Caco-2 (cell line): ENCODE measurements around the gene HOXA2. TPM values are rescaled to one million over a fixed set of nuclear protein-coding genes. Genes with fewer than 3 reads are reported as not detected.
A peak's percentile ranks its signal among the peaks of the same experiment; 100 is the strongest.

Source experiments
- BruUV-seq: library from RNA; stranded (reverse); fragments of 400-500 nt; replicated peaks from 2 replicates; lab custom pipeline; 2021; lab: Mats Ljungman, UMichigan
- CTCF ChIA-PET: fragments of 300-600 bp; sonication (Branson Sonifier 250); formaldehyde crosslinking; loops from one replicate; lab custom pipeline; 2022; ENCODE audit warnings: antibody characterized with exemption; lab: Charles Lee
- POLR2A ChIA-PET: fragments of 300-600 bp; sonication (Branson Sonifier 250); formaldehyde crosslinking; loops from one replicate; lab custom pipeline; 2022; ENCODE audit warnings: antibody characterized with exemption; lab: Charles Lee
- DNase-seq, 2 experiments: peaks; one replicate each; pipeline versions ENCODE4 v3.0.0 to v3.0.0-alpha.2; 2020 to 2022
- H3K27me3 ChIP-seq: replicated peaks from 2 replicates; pipeline ENCODE4 v1.6.0; 2011; ENCODE audit warnings: low read length; ENCODE audit not compliant: control insufficient read depth, insufficient read depth
- H3K36me3 ChIP-seq: 2 replicates; pipeline ENCODE4 v1.5.1; 2011; ENCODE audit warnings: low read length; ENCODE audit not compliant: control insufficient read depth, insufficient read depth
- H3K4me1 ChIP-seq: fragments of 250-450 bp; sonication (Bioruptor Pico); 2 replicates; pipeline ENCODE4 v1.5.1; 2020; ENCODE audit warnings: mild to moderate bottlenecking
- H3K4me3 ChIP-seq: 2 replicates; pipeline ENCODE4 v1.5.1; 2011; ENCODE audit warnings: low read depth, mild to moderate bottlenecking, control low read depth, low read length
- H3K9me3 ChIP-seq: fragments of 250-450 bp; sonication (Bioruptor Pico); 2 replicates; pipeline ENCODE4 v1.5.1; 2020; ENCODE audit warnings: mild to moderate bottlenecking, moderate library complexity
- H3K27ac Mint-ChIP-seq: one replicate; pipeline ENCODE4 v1.8.0; 2022; ENCODE audit warnings: mixed read lengths; ENCODE audit not compliant: unreplicated experiment
- H3K27me3 Mint-ChIP-seq: one replicate; pipeline ENCODE4 v1.8.0; 2022; ENCODE audit warnings: mixed read lengths; ENCODE audit not compliant: insufficient read depth, unreplicated experiment
- H3K36me3 Mint-ChIP-seq: one replicate; pipeline ENCODE4 v1.8.0; 2022; ENCODE audit warnings: mild to moderate bottlenecking, mixed read lengths; ENCODE audit not compliant: insufficient read depth, unreplicated experiment
- H3K4me1 Mint-ChIP-seq: one replicate; pipeline ENCODE4 v1.8.0; 2022; ENCODE audit warnings: low read depth, mixed read lengths; ENCODE audit not compliant: unreplicated experiment
- H3K4me3 Mint-ChIP-seq: one replicate; pipeline ENCODE4 v1.8.0; 2022; ENCODE audit warnings: mild to moderate bottlenecking, moderate library complexity, mixed read lengths; ENCODE audit not compliant: unreplicated experiment
- H3K9me3 Mint-ChIP-seq: one replicate; pipeline ENCODE4 v1.8.0; 2022; ENCODE audit warnings: mixed read lengths; ENCODE audit not compliant: unreplicated experiment
- intact Hi-C: fragments of 100-400 bp; cut with micrococcal nuclease; formaldehyde crosslinking; loops from one replicate; pipeline ENCODE4 v1.10.0; 2022; ENCODE audit not compliant: unreplicated experiment
- total RNA-seq: library from RNA; stranded (reverse); gene quantifications from 2 replicates; pipeline ENCODE4 v1.2.3, GENCODE V29; 2022
- TF ChIP-seq, protein P1 (sequence below), 2 experiments: fragments of 200-600 bp in 1 of 2; IDR thresholded peaks; 1 replicate in 1 of 2; 2 replicates in 1 of 2; pipeline versions ENCODE4 v1.5.1 to v1.8.0; 2011 to 2022; ENCODE audit warnings: antibody characterized with exemption in 1 of 2, control low read depth in 1 of 2, inconsistent platforms in 1 of 2, low read depth in 1 of 2, low read length in 1 of 2, mild to moderate bottlenecking in 1 of 2, moderate library complexity in 1 of 2; ENCODE audit not compliant: insufficient read depth in 1 of 2, severe bottlenecking in 1 of 2, unreplicated experiment in 1 of 2

Gene HOXA2
- total RNA-seq, 1 experiment from 2014 or later, result 1.5 TPM

DNA sequence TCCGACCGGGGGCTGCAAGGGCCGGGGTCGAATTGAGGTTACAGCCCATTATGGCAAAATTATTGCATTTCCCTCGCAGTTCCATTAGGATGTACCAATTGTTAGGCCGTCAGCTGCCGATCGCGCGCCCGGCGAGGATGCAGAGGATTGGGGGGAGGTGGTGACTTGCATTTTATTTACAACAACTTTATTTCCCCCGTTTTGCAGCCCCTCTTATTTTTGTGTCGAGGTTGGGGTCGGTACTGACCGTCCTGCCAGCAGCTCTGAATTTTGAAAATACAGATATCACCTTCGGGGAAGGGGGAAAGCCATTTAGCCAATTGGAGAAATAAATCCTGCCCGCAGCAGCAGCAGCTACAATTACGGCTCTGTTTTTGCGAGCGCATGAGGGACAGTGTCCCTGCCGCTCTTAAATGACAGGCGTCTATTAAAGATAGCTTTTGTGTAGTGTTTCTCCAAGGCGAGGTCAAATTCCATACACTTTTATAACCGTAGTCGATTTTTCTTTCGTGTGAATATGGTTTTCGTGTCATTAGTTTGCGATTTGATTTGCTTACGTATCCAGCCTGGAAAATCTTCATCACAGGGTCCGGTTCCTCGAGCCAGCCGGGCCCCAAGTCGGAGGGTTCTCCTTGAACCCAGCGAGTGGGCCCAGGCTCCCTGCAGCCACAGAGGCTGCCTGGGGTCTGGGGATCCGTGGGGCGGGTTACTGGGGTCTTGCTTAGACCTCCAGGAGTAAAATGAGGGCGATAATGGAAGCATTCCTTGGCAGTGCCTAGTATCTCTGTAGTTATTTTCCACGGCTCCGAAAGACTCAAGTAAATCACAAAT, 41.7 kb upstream of the HOXA2 start:
- H3K27me3 Mint-ChIP-seq, result no peaks in the 10 kb centered on the region
- H3K4me1 ChIP-seq, result peaks cover 18% of the 10 kb centered on the region
- no peak for DNase-seq
- BruUV-seq, result no TSS peak
- H3K36me3 ChIP-seq, result no peaks in the 10 kb centered on the region; the same call in 1 of the 2 replicates
- TF ChIP-seq, protein P1, sequence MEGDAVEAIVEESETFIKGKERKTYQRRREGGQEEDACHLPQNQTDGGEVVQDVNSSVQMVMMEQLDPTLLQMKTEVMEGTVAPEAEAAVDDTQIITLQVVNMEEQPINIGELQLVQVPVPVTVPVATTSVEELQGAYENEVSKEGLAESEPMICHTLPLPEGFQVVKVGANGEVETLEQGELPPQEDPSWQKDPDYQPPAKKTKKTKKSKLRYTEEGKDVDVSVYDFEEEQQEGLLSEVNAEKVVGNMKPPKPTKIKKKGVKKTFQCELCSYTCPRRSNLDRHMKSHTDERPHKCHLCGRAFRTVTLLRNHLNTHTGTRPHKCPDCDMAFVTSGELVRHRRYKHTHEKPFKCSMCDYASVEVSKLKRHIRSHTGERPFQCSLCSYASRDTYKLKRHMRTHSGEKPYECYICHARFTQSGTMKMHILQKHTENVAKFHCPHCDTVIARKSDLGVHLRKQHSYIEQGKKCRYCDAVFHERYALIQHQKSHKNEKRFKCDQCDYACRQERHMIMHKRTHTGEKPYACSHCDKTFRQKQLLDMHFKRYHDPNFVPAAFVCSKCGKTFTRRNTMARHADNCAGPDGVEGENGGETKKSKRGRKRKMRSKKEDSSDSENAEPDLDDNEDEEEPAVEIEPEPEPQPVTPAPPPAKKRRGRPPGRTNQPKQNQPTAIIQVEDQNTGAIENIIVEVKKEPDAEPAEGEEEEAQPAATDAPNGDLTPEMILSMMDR (IDR thresholded peaks at IDR 0.05; ENCODE audit: insufficient read depth in 1 of 2, low read depth in 1 of 2, low read length in 1 of 2, severe bottlenecking in 1 of 2, unreplicated experiment in 1 of 2), result no peak
- no peaks in the 10 kb centered on the region for H3K4me1 Mint-ChIP-seq
- H3K9me3 ChIP-seq, result no peaks in the 10 kb centered on the region
- intact Hi-C loops, result no loop called here
- H3K27ac Mint-ChIP-seq, result no peak overlapping the region
- peaks cover 11% of the 10 kb centered on the region for H3K36me3 Mint-ChIP-seq
- CTCF ChIA-PET, result interaction anchor here (0.6 to 1.5 kb wide), 6 partner anchors 29 to 775 kb away, joined by 3 to 4 read pairs (median 3); partner anchors contain the start of gene SKAP2
- H3K9me3 Mint-ChIP-seq, result no peaks in the 10 kb centered on the region
- H3K4me3 Mint-ChIP-seq, result peak overlapping the region; percentile 78
- H3K4me3 ChIP-seq, result no peak overlapping the region; the same call in 1 of the 2 replicates
- POLR2A ChIA-PET, result interaction anchor here (0.6 to 1.1 kb wide), 2 partner anchors 22 to 282 kb away, joined by 3 to 5 read pairs; no protein-coding TSS in a partner anchor
- no peaks in the 10 kb centered on the region for H3K27me3 ChIP-seq

DNA sequence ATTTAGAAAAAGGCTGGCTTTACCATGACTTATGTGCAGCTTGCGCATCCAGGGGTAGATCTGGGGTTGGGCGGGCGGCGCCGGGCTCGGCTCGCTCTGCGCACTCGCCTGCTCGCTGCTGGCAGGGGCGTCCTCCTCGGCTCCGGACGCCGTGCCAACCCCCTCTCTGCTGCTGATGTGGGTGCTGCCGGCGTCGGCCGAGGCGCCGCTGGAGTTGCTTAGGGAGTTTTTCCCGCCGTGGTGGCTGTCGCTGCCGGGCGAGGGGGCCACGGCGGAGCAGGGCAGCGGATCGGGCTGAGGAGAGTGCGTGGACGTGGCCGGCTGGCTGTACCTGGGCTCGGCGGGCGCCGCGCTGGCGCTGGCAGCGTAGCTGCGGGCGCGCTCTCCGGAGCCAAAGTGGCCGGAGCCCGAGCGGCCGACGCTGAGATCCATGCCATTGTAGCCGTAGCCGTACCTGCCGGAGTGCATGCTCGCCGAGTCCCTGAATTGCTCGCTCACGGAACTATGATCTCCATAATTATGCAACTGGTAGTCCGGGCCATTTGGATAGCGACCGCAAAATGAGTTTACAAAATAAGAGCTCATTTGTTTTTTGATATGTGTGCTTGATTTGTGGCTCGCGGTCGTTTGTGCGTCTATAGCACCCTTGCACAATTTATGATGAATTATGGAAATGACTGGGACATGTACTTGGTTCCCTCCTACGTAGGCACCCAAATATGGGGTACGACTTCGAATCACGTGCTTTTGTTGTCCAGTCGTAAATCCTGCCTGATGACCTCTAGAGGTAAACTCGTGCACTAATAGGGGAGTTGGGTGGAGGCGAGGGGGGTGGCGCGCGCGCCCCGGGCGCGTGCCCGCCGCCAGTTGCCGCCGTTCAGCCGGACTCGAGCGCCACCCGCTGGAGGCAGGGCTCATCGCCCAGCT, 40.8 kb upstream of the HOXA2 start, which contains the start of gene HOXA5:
Gene HOXA5 (minus strand): TSS at position 659 of the 927 bp plus-strand sequence. CDS start 74 bp downstream, at position 585.
- H3K9me3 ChIP-seq, result no peaks in the 10 kb centered on the region
- Mint-ChIP-seq H3K4me3 (peak within 1 kb of the TSS; percentile 78), H3K4me1 (no peaks in the 10 kb centered on the region), H3K27ac (peak within 1 kb of the TSS; percentile 13), H3K27me3 (no peaks in the 10 kb centered on the region), H3K36me3 (peaks cover 11% of the 10 kb centered on the region), H3K9me3 (no peaks in the 10 kb centered on the region)
- no TSS peak for BruUV-seq
- DNase-seq, result peak; percentile 79 to 81
- no peaks in the 10 kb centered on the region for H3K27me3 ChIP-seq
- ChIA-PET POLR2A (interaction anchor here (0.6 to 1.1 kb wide), 2 partner anchors 21 to 281 kb away, joined by 3 to 5 read pairs; no protein-coding TSS in a partner anchor), CTCF (interaction anchor here (0.6 to 1.5 kb wide), 7 partner anchors 28 to 774 kb away, joined by 3 to 4 read pairs (median 3); partner anchors contain the start of gene SKAP2)
- intact Hi-C loops, result no loop called here
- H3K36me3 ChIP-seq, result no peaks in the 10 kb centered on the region; the same call in 1 of the 2 replicates
- H3K4me1 ChIP-seq, result peaks cover 9% of the 10 kb centered on the region
- TF ChIP-seq, protein P1 (IDR thresholded peaks at IDR 0.05; ENCODE audit: insufficient read depth in 1 of 2, low read depth in 1 of 2, low read length in 1 of 2, severe bottlenecking in 1 of 2, unreplicated experiment in 1 of 2), result peak; percentile 60 to 68
- H3K4me3 ChIP-seq, result peak within 1 kb of the TSS; percentile 57
